GM10847 (cell line): ENCODE data around the gene RIMS4.

Experiments
- POLR2A ChIP-seq: IDR thresholded peaks from 2 replicates; pipeline ENCODE4 v1.6.1; 2011; ENCODE audit not compliant: insufficient read length; ENCODE audit errors: extremely low read depth

Gene RIMS4

DNA sequence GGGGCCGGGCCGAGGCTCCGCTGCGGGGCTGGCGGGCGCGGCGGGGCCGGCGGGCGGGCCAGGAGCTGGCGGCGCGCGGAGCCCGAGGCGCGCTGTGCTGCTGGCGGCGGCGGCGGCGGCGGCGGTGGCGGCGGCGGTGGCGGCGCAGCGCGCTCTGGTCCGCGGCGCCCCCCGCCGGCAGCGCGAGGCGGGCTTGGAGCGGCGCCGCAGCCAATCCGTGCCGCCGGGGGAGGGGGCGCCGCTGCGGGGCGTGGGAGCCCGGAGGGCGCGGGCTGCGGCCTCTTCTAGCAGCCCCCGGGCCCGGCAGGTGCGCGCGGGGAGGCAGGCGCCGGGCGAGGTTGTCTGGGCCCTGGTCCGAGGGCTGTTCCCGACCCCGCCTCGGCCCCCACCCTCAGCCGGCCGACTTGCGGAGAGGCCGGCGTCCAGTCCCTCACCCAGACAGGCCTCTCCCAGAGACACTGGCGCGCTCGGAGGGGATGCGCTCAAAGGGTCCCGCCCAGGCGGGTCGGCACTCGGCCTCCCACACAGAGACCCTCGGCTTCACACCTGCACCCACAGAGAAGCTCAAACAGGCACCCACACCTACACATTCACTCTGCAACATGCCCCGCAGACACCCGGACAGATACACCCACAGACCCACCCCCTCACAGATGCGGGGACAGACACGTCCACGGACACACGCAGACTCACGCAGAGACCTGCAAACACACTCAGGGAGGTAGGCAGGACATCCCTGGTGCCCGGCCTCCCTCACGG is at the start of gene RIMS4:
TSS of gene RIMS4 (minus strand) at position 156 of the 759 bp plus-strand sequence. CDS start 275 bp downstream, outside the sequence.
- no peak for TF ChIP-seq POLR2A

DNA sequence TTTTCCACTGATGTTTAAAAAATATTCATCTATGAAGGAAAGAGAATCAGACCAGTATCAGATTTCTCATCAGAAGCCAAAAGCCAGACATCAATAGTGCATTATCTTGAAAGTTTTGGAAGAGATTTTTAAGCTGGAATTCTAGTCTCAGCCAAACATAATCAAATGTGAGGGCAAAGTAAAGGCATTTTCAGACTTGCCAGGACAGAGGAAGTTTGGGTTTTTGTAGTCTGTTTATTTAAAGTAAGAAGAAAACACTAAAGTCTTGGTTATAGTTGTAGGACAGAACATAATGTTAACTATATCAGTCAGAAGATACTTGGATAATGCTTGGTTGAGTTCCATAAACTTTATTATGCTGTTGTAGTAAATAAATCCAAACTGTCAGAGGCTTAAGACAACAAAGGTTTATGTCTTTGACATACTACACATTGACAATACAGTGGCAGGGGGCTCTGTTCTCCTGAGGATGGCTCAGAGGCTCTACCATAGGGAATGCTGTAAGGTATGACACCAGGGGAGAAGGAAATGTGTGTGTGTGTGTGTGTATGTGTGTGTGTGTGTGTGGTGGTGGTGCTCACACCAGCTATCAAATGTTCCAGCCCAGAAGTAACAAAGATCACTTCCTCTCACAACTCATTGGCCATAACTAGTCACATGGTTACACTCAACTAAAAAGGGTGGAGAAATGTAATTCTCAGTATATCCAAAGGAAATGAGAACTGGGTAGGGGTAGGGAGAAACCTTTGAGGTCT is 48.4 kb upstream of the RIMS4 start:
- no peak for TF ChIP-seq POLR2A

DNA sequence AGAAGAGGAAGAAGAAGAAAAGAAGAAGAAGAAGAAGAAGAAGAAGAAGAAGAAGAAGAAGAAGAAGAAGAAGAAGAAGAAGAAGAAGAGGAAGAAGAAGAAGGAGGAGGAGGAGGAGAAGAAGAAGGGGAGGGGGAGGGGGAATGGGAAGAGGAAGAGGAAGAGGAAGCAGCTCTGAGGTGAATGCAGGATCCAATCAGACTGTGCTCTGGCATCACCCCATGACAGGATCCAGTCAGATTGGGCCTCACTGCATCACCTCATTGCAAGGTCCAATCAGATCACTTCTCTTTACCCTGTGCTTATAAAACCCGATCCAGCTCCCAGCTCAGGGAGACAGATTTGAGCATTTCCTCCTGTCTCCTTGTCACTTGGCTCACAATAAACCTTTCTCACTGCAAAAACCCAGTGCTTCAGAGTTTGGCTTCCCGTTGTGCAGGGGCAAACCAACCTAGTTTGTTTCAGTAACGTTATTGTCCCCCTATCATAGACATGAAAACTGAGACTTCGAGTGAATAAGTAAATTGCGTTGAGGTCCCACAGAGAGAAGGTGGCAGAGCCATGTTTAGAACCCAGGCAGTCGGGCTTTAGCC is 46.6 kb upstream of the RIMS4 start:
- TF ChIP-seq POLR2A = no peak

DNA sequence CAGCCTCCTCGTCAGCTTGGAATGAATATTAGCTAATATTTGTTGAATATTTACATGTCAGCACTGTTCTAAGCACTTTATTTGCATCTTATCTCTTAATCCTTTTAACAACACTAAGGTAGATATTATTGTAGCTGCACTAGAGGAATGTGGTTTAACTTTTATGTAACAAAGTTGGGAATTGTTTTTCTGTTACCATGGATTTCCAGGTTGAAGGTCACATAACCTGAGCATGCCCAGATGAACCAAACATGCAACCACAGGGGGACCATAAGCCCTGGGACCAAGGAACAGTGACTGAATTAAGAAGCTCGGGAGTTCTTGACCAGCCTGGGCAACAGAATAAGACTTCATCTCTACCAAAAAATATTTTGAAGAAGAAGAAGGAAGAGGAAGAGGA is 46.1 kb upstream of the RIMS4 start:
- TF ChIP-seq POLR2A = no peak

DNA sequence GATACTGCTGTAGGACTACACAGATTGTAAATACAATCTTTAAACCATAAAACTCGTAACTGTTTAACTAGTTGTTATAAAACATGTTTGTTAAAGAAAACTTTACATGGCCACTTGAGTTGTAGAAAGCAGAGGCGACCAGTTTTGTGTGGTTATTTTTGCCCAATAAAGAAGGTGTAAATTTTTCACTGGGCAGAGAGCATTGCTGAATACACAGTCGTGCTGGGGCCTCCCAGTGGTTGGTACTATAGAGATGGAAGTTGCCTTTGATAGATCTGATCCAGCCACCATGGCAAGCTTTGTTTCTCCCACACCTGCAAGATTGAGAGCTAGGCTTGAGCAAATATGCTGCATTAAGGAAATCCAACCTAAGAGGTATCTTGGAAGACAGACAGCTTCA is 41.2 kb upstream of the RIMS4 start:
- no peak for TF ChIP-seq POLR2A

DNA sequence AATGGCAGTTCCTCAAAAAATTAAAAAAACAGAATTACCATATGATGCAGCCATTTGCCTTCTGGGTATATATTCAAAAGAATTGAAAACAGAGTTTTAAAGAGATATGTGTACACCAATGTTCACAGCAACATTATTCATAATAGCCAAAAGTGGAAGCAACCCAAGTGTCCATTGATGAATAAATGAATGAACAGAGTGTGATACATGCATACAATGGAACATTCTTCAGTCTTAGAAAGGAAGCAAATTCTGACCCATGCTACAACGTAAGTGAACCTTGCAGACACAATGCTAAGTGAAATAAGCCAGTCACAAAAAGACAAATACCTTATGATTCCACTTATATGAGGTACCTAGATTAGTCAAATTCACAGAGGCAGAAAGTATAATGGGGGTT is 40.5 kb upstream of the RIMS4 start:
- no peak for TF ChIP-seq POLR2A

DNA sequence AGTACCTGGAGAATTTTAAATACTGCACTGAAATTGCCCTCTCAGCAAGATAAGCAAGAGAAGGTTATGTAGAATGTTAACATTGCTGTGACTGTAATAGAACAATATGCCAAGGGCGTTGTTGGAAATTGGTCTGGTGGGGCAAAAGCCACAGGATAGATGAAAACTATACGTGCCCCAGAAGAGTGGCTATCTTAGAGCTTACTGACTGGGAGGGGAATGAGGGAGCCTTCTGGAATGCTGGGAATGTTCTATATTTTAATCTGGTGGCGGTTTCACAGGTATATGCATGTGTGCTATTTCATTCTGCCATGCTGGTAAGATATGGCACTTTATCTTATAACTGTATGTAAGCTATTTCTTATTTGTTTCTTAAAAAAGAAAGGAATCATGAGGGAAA is 39.9 kb upstream of the RIMS4 start:
- TF ChIP-seq POLR2A = no peak

DNA sequence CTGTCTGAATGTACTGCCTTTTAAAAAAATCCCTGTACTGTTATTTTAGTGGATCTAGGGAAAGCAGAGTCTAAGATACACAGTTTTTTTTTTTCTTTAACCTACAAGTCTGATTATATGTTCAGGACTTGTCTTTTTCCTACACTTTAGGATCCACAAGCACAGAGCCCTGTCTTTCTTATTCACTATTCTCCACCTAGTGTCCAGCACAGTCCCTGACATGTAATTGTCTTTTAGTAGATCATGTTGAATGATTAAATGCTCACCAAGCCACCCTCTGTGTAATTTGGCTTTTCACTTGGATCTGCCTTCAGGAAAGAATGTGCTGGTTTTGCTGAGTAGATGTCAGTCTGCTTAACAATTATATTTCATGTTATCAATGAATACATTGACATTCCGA is 39.4 kb upstream of the RIMS4 start:
- TF ChIP-seq POLR2A = no peak

DNA sequence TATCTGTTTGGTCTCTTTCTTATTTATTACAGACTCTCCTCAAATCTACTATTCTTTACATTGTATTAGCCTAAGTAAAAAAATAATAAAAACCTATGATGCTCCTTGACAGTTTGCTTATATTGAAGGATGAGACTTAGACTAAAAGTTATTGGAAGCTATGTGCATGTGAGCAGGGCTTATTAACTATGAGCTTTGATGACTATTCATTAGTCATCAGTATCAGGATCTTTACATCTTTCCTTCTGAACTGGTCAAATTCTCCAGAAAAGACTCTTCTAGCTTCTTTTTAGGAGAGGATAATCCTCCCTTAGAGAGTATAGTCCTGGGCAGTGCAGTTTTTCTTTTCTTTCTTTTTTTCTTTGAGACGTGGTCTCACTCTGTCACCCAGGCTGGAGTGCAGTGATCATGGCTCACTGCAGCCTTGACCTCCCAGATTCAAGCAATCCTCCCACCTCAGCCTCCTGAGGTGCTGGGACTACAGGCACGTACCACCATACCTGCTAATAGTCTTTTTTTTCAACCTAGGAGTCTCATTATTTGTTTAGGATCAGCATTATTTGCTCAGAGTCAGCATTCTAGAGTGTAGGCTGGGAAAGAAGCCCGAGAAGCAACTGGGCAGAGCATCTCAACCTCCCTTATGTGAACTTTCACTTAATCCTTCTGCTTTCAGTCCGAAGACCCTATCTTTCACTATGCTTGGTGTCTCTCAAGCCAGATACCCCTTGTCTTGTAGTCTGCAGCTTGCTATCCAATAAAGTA is 38.1 kb upstream of the RIMS4 start:
- no peak for TF ChIP-seq POLR2A

DNA sequence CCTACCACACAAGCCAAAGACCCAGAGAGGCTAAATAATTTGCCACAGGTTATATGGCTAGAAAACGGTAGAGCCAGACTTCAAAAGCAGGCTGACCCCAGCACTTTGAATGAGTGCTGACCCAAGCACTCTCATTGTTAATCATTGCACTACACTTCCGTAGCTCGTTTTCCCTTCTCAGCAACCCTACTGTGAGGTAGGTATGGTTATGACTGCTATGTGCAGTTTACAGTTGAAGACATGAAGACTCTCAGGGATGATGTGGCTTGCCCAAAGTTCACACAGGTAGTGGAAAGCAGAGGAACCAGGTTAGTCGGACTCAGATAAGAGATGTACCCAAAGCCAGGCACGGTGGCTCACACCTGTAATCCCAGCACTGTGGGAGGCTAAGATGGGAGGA is 33.5 kb upstream of the RIMS4 start:
- no peak for TF ChIP-seq POLR2A

DNA sequence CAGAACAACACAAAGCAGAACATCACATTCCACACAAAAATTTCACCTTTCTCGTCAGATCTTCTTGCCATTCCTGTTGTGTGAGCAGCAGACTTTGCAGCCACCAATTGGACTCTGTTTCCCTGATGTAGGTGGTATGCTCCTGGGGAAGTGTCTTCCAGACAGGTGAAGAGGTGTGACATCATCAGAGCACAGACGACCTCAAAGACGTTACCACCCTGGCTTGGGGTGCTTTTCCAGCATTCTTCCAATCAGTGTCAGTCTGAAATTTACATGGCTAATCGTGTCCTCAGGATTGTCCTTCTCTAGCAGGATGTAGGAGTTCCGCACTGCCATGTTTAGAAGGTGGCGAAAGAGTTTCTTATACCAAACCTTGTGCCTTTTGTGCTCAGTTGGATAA is 31.6 kb upstream of the RIMS4 start:
- TF ChIP-seq POLR2A = no peak

DNA sequence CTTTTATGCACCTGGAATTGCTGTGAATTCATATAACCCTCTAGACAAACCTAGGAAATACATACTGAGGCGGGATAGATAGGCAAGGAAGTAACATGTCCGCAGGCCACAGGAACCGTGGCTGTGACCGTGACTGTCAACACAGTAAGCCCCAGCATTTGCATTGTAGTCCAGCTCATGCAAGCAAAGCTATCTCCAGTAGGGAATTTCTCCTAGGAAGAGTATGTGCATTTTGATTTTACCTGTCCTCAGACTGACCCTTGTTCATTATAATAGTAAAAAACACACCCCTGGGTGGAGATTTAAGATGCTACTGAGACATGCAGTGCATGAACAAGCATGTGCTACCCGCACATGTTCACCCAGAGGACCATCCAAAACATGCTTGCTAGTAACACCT is 30.5 kb upstream of the RIMS4 start:
- TF ChIP-seq POLR2A = no peak

DNA sequence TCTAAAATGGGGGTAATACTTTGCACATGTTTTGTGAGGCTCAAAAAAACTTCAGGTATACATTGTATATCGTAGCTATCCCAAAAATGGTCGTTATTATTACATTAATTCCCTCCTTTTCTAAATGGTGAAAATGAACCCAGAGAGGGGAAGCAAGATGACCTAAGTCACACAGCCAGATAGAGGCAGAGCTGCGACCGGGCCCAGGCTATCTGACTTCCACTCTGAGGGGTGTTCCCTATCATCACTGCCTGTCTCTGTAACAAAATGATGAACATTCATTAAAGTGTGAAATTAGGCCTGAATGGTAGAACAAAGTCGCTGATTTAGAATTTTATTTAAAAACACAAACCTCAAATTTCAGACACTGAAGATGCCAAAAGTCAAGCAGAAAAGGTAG is 29.1 kb upstream of the RIMS4 start:
- TF ChIP-seq POLR2A = no peak

DNA sequence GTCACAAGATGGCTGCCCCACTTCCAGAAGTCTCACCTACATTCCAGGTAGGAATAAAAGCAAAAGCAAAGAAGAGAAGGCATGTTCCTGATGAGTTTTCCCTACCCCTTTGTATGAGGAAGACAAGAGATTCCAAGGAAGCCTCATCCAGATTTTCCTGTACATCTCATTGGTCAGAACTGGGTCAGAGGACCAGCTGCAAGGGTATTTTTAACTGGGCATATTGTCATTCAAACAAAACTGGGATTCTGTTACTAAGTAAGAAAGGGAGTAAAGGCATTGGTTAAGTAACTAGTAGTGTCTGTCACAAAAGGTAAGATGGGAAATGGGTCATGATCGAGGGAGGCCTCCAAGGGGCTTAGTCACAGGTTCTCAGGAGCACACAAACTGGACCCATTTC is 28.2 kb upstream of the RIMS4 start:
- TF ChIP-seq POLR2A = no peak

DNA sequence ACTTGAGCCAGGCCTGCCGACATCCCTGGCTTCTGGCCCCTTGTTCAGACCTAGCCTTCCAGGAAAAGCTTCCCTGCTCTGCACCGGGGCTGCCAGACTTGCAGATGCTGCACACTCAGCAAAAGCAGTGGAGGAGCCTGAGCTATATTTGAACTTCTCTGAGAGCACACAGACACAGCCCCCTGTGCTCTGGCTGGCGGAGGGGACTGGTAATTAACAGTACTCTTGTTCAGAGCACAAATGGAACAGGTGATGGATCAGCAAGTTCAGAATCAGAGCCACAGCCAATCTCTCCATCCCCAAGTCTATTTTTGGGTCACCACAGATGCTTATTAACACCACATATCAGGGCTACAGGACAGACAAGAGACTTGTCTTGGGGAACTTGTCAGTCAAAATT is 27.6 kb upstream of the RIMS4 start:
- TF ChIP-seq POLR2A = no peak
